OCI-LY3 (cell line): ENCODE measurements around the gene TSPAN3.

Experiments used
- H2AFZ ChIP-seq: fragments of 200-600, 300-600 bp; shearing (Covaris generic); 2 replicates; pipeline ENCODE4 v1.6.0; 2014; ENCODE audit warnings: antibody characterized with exemption, low read depth, low read length
- H3K27ac ChIP-seq: fragments of 200-600, 300-600 bp; sonication (generic); 2 replicates; pipeline ENCODE4 v1.5.1; 2014; ENCODE audit warnings: mild to moderate bottlenecking, low read length, moderate library complexity, mixed read lengths
- H3K27me3 ChIP-seq: fragments of 200-600, 300-600 bp; sonication (generic); 2 replicates; pipeline ENCODE4 v1.6.1; 2014; ENCODE audit warnings: low read depth, low read length, mixed read lengths
- H3K36me3 ChIP-seq: fragments of 200-600, 300-600 bp; sonication (generic); replicated peaks from 2 replicates; pipeline ENCODE3; 2014; ENCODE audit warnings: low read depth, low read length, mixed read lengths
- H3K4me1 ChIP-seq: fragments of 300-600, 200-600 bp; sonication (generic); 2 replicates; pipeline ENCODE4 v1.6.1; 2014; ENCODE audit warnings: low read length, mixed read lengths
- H3K4me2 ChIP-seq: fragments of 200-600, 300-600 bp; sonication (generic); 2 replicates; pipeline ENCODE4 v1.6.1; 2014; ENCODE audit warnings: low read length, mixed read lengths
- H3K4me3 ChIP-seq: fragments of 300-600, 200-600 bp; sonication (generic); 2 replicates; pipeline ENCODE4 v1.5.1; 2014; ENCODE audit warnings: antibody characterized with exemption, mild to moderate bottlenecking, low read length, moderate library complexity
- H3K79me2 ChIP-seq: fragments of 300-600, 200-600 bp; shearing (Covaris generic); 2 replicates; pipeline ENCODE4 v1.6.1; 2014; ENCODE audit warnings: mild to moderate bottlenecking, low read length, mixed read lengths
- H3K9ac ChIP-seq: fragments of 300-600, 200-600 bp; shearing (Covaris generic); 2 replicates; pipeline ENCODE4 v1.6.0; 2014; ENCODE audit warnings: mild to moderate bottlenecking, low read length, moderate library complexity
- H3K9me3 ChIP-seq: fragments of 200-600, 300-600 bp; shearing (Covaris generic); 2 replicates; pipeline ENCODE4 v1.6.1; 2014; ENCODE audit warnings: low read length, mixed read lengths; ENCODE audit not compliant: insufficient read depth
- H4K20me1 ChIP-seq: fragments of 200-600, 300-600 bp; sonication (generic); 2 replicates; pipeline ENCODE4 v1.6.1; 2016; ENCODE audit warnings: low read length, mixed read lengths; ENCODE audit not compliant: insufficient read depth
- EZH2phosphoT487 ChIP-seq: fragments of 200-600 bp; shearing (Covaris generic); IDR thresholded peaks from 2 replicates; pipeline ENCODE4 v1.6.1; 2018; ENCODE audit warnings: antibody characterized with exemption, mixed run types, low read depth
- TF ChIP-seq, protein P1 (sequence below): fragments of 200-600, 300-600 bp; sonication (generic); IDR thresholded peaks from 2 replicates; pipeline ENCODE4 v1.5.1; 2014; ENCODE audit warnings: antibody characterized with exemption, low read length, low read depth

The TSPAN3 gene

GRCh38 chr15:76996526-76997401 lies 74.1 kb downstream of the TSPAN3 start:
- no peaks in the 10 kb centered on the region for H3K9me3 ChIP-seq
- H2AFZ ChIP-seq = no peak overlapping the region
- no peak overlapping the region for H3K9ac ChIP-seq
- H3K4me3 ChIP-seq = peak overlapping the region; percentile 77
- H3K36me3 ChIP-seq = no peaks in the 10 kb centered on the region
- H3K27me3 ChIP-seq = no peaks in the 10 kb centered on the region
- peaks cover 60% of the 10 kb centered on the region for H3K4me1 ChIP-seq
- peaks cover 18% of the 10 kb centered on the region for H3K79me2 ChIP-seq
- TF ChIP-seq EZH2phosphoT487 = no peak
- TF ChIP-seq, protein P1, sequence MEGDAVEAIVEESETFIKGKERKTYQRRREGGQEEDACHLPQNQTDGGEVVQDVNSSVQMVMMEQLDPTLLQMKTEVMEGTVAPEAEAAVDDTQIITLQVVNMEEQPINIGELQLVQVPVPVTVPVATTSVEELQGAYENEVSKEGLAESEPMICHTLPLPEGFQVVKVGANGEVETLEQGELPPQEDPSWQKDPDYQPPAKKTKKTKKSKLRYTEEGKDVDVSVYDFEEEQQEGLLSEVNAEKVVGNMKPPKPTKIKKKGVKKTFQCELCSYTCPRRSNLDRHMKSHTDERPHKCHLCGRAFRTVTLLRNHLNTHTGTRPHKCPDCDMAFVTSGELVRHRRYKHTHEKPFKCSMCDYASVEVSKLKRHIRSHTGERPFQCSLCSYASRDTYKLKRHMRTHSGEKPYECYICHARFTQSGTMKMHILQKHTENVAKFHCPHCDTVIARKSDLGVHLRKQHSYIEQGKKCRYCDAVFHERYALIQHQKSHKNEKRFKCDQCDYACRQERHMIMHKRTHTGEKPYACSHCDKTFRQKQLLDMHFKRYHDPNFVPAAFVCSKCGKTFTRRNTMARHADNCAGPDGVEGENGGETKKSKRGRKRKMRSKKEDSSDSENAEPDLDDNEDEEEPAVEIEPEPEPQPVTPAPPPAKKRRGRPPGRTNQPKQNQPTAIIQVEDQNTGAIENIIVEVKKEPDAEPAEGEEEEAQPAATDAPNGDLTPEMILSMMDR = no peak
- H3K27ac ChIP-seq = 0 out of 2 replicates have a peak overlapping the region, but pooled peaks have one; percentile 39
- H3K4me2 ChIP-seq = peak overlapping the region; percentile 88
- no peaks in the 10 kb centered on the region for H4K20me1 ChIP-seq

GRCh38 chr15:76996076-76996525 lies 74.8 kb downstream of the TSPAN3 start:
- TF ChIP-seq, protein P1 = no peak
- no peak for TF ChIP-seq EZH2phosphoT487
- peaks cover 60% of the 10 kb centered on the region for H3K4me1 ChIP-seq
- H3K27me3 ChIP-seq = no peaks in the 10 kb centered on the region
- H3K27ac ChIP-seq = no peak overlapping the region; the same call in 1 of the 2 replicates
- peaks cover 18% of the 10 kb centered on the region for H3K79me2 ChIP-seq
- H3K4me3 ChIP-seq = peak overlapping the region; percentile 77
- peak overlapping the region; percentile 88 for H3K4me2 ChIP-seq
- no peaks in the 10 kb centered on the region for H3K36me3 ChIP-seq
- H3K9me3 ChIP-seq = no peaks in the 10 kb centered on the region
- H4K20me1 ChIP-seq = no peaks in the 10 kb centered on the region
- no peak overlapping the region for H2AFZ ChIP-seq
- peak overlapping the region; percentile 77 for H3K9ac ChIP-seq

GRCh38 chr15:76994971-76995945 lies 75.7 kb downstream of the TSPAN3 start, which contains the start of gene PSTPIP1:
Gene PSTPIP1, plus strand, starts transcription at chr15:76995126. Its CDS starts 448 bp downstream, at chr15:76995574.
- peak within 1 kb of the TSS; percentile 49; the same call in 1 of the 2 replicates for H2AFZ ChIP-seq
- H3K36me3 ChIP-seq = no peaks in the 10 kb centered on the region
- peaks cover 18% of the 10 kb centered on the region for H3K79me2 ChIP-seq
- no peaks in the 10 kb centered on the region for H4K20me1 ChIP-seq
- TF ChIP-seq, protein P1 = no peak
- no peak for TF ChIP-seq EZH2phosphoT487
- peak within 1 kb of the TSS; percentile 77 for H3K9ac ChIP-seq
- H3K4me1 ChIP-seq = peaks cover 67% of the 10 kb centered on the region
- peak within 1 kb of the TSS; percentile 88 for H3K4me2 ChIP-seq
- H3K9me3 ChIP-seq = no peaks in the 10 kb centered on the region
- peak within 1 kb of the TSS; percentile 84 for H3K27ac ChIP-seq
- H3K4me3 ChIP-seq = peak within 1 kb of the TSS; percentile 77
- no peaks in the 10 kb centered on the region for H3K27me3 ChIP-seq
